ENCODE data around the gene DCAF12L1. TPM values are rescaled to one million over a fixed set of nuclear protein-coding genes. Genes with fewer than 3 reads are reported as not detected.

Gene DCAF12L1
- total RNA-seq, 1 donor from 2014 or later, result 0.77 TPM

DNA sequence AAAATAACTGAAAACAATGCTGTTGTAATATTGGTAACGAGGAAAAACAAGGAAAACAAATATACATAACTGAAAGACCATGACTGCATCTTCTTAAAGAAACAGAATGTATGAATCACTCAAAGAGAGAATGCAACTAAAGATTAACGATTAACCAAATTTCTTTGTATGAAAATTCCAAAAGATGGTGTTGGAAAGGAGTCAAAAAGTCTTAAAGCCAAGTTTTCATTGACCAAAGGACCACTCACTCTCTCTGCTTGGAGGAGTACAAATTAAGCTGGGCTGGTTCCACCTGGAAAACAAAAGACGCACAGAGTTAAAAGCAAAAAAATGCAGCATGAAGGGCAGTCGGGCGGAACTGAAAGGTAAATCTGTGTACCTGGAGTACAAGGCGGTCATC lies 1.8 kb downstream of the DCAF12L1 start:
- Histone ChIP-seq H4K20me1 (ENCODE audit: low read depth) (no peaks in the 10 kb centered on the region), H3K4me2 (no peak overlapping the region), H3K9me3 (ENCODE audit: low read depth) (no peaks in the 10 kb centered on the region), H3K9ac (no peak overlapping the region), H3K79me2 (ENCODE audit: low read depth) (no peaks in the 10 kb centered on the region), H3K27me3 (peaks cover 27% of the 10 kb centered on the region), H3K4me1 (no peaks in the 10 kb centered on the region), H2AFZ (replicated peaks) (no peak overlapping the region), H3K27ac (no peak overlapping the region), H3F3A (ENCODE audit: low read depth) (no peaks in the 10 kb centered on the region), H3K36me3 (no peaks in the 10 kb centered on the region), H3K4me3 (no peak overlapping the region)
- TF ChIP-seq EZH2phosphoT487 (IDR thresholded peaks at IDR 0.05) (no peak), EZH2 (IDR thresholded peaks at IDR 0.05) (no peak), CTCF (IDR thresholded peaks at IDR 0.05) (no peak)
- H3K27ac Mint-ChIP-seq, result no peak overlapping the region
- no peaks in the 10 kb centered on the region for H3K4me1 Mint-ChIP-seq
- peaks cover 3% of the 10 kb centered on the region for H3K36me3 Mint-ChIP-seq
- DNase-seq (ENCODE audit: low spot score), result no peak
- no peak overlapping the region for H3K4me3 Mint-ChIP-seq
- peaks cover 2% of the 10 kb centered on the region for H3K27me3 Mint-ChIP-seq (ENCODE audit: insufficient read depth, low read depth)
- H3K9me3 Mint-ChIP-seq, result peaks cover 7% of the 10 kb centered on the region

GRCh38 chrX:126509923-126510322 lies 42.7 kb downstream of the DCAF12L1 start:
- Histone ChIP-seq H3K9ac (no peak overlapping the region), H3K4me2 (no peak overlapping the region), H3K27ac (no peak overlapping the region), H3K27me3 (no peaks in the 10 kb centered on the region), H2AFZ (replicated peaks) (no peak overlapping the region), H3K4me3 (no peak overlapping the region), H3K4me1 (no peaks in the 10 kb centered on the region), H3K79me2 (ENCODE audit: low read depth) (no peaks in the 10 kb centered on the region), H4K20me1 (ENCODE audit: low read depth) (no peaks in the 10 kb centered on the region), H3K36me3 (no peaks in the 10 kb centered on the region), H3K9me3 (ENCODE audit: low read depth) (no peaks in the 10 kb centered on the region), H3F3A (ENCODE audit: low read depth) (no peaks in the 10 kb centered on the region)
- TF ChIP-seq CTCF (IDR thresholded peaks at IDR 0.05) (no peak), EZH2 (IDR thresholded peaks at IDR 0.05) (no peak), EZH2phosphoT487 (IDR thresholded peaks at IDR 0.05) (no peak)
- H3K27ac Mint-ChIP-seq, result no peak overlapping the region
- peaks cover 2% of the 10 kb centered on the region for H3K9me3 Mint-ChIP-seq
- H3K27me3 Mint-ChIP-seq (ENCODE audit: insufficient read depth, low read depth), result no peaks in the 10 kb centered on the region
- H3K4me1 Mint-ChIP-seq, result no peaks in the 10 kb centered on the region
- no peak overlapping the region for H3K4me3 Mint-ChIP-seq
- no peaks in the 10 kb centered on the region for H3K36me3 Mint-ChIP-seq
- no peak for DNase-seq (ENCODE audit: low spot score)

Small RNA genes lying within 50 kb of the gene (small RNA-seq; reads per million reads assigned to genes)
- gene Z69908.1, result not detected
